HepG2 (cell line): ENCODE measurements around the gene RAB15. TPM values are rescaled to one million over a fixed set of nuclear protein-coding genes. Genes with fewer than 3 reads are reported as not detected.
A peak's percentile ranks its signal among the peaks of the same experiment; 100 is the strongest.

ENCODE experiments used
- BCL6 ChIP-seq: IDR thresholded peaks from 2 replicates; pipeline ENCODE4 v1.6.1; 2016; ENCODE audit warnings: missing genetic modification reagents, missing compliant biosample characterization
- KLF11 ChIP-seq: IDR thresholded peaks from 2 replicates; pipeline ENCODE4 v1.6.1; 2016; ENCODE audit warnings: missing compliant biosample characterization
- MED8 ChIP-seq: sonication (generic); formaldehyde crosslinking; IDR thresholded peaks from 2 replicates; pipeline ENCODE4 v1.8.1; 2023; ENCODE audit warnings: mild to moderate bottlenecking, missing genetic modification reagents; ENCODE audit not compliant: insufficient replicate concordance
- PAF1 ChIP-seq: IDR thresholded peaks from 2 replicates; pipeline ENCODE4 v1.6.1; 2016; ENCODE audit warnings: missing genetic modification reagents, missing compliant biosample characterization
- POGZ ChIP-seq: sonication (generic); formaldehyde crosslinking; IDR thresholded peaks from 2 replicates; pipeline ENCODE4 v1.4.0; 2020; ENCODE audit warnings: mild to moderate bottlenecking, missing genetic modification reagents
- POLR2A ChIP-seq, 2 experiments: IDR thresholded peaks; 2 replicates each; pipeline ENCODE4 v1.6.1; 2011; ENCODE audit warnings: low read depth in 2 of 2, low read length in 2 of 2, mild to moderate bottlenecking in 1 of 2, moderate library complexity in 1 of 2; ENCODE audit not compliant: insufficient read depth in 1 of 2
- SMAD3 ChIP-seq: sonication (generic); formaldehyde crosslinking; IDR thresholded peaks from 2 replicates; pipeline ENCODE4 v1.4.0; 2020; ENCODE audit warnings: missing genetic modification reagents
- SNAPC2 ChIP-seq: sonication (generic); formaldehyde crosslinking; IDR thresholded peaks from 2 replicates; pipeline ENCODE4 v1.8.1; 2022; ENCODE audit warnings: mild to moderate bottlenecking, missing genetic modification reagents
- YEATS2 ChIP-seq: sonication (generic); formaldehyde crosslinking; IDR thresholded peaks from 2 replicates; pipeline ENCODE4 v1.4.0; 2020; ENCODE audit warnings: missing genetic modification reagents, borderline replicate concordance
- ZNF101 ChIP-seq: sonication (generic); formaldehyde crosslinking; IDR thresholded peaks from 2 replicates; pipeline ENCODE4 v1.4.0; 2020; ENCODE audit warnings: mild to moderate bottlenecking, low read depth, missing genetic modification reagents, borderline replicate concordance
- ZNF724P ChIP-seq: sonication (generic); formaldehyde crosslinking; IDR thresholded peaks from 2 replicates; pipeline ENCODE4 v1.8.0; 2022; ENCODE audit warnings: missing genetic modification reagents, borderline replicate concordance
- ZNF883 ChIP-seq: sonication (generic); formaldehyde crosslinking; IDR thresholded peaks from 2 replicates; pipeline ENCODE4 v1.5.1; 2020; ENCODE audit warnings: mild to moderate bottlenecking, missing genetic modification reagents; ENCODE audit errors: not compliant biosample characterization
- polyA plus RNA-seq, 8 experiments: library from polyadenylated mRNA; depleted of rRNA in 3 of 8; stranded (reverse) in 7 of 8; unstranded in 1 of 8; fragments of >200 nt; fragmentation: Illumina TruSeq in 4 of 8; extraction: Trizol in 4 of 8; gene quantifications; 2 replicates each; pipeline versions ENCODE4 v1.2.1 to v1.2.3, GENCODE V29; 2011 to 2016; ENCODE audit warnings: low read depth in 4 of 8, missing spikeins in 1 of 8, mixed read lengths in 1 of 8; ENCODE audit not compliant: insufficient read depth in 1 of 8
- total RNA-seq, 5 experiments: library from RNA; depleted of rRNA; stranded (reverse); fragments of >200 nt; fragmentation: Illumina TruSeq; extraction: Trizol; gene quantifications; 2 replicates each; pipeline ENCODE4 v1.2.3, GENCODE V29; 2016; ENCODE audit warnings: low read depth in 1 of 5
- TF ChIP-seq, protein P1 (sequence below): sonication (generic); formaldehyde crosslinking; IDR thresholded peaks from 2 replicates; pipeline ENCODE4 v1.5.0; 2020; ENCODE audit warnings: mild to moderate bottlenecking, missing genetic modification reagents, borderline replicate concordance
- TF ChIP-seq, protein P2 (sequence below): sonication (generic); formaldehyde crosslinking; IDR thresholded peaks from 2 replicates; pipeline ENCODE4 v1.5.1; 2020; ENCODE audit warnings: mild to moderate bottlenecking, missing genetic modification reagents, moderate library complexity
- TF ChIP-seq, protein P3 (sequence below): sonication (generic); formaldehyde crosslinking; IDR thresholded peaks from 2 replicates; pipeline ENCODE4 v1.5.1; 2020; ENCODE audit warnings: missing genetic modification reagents, mild to moderate bottlenecking, borderline replicate concordance
- TF ChIP-seq, protein P4 (sequence below): sonication (generic); formaldehyde crosslinking; IDR thresholded peaks from 2 replicates; pipeline ENCODE4 v1.4.0; 2020; ENCODE audit warnings: low read depth, mild to moderate bottlenecking, missing genetic modification reagents
- TF ChIP-seq, protein P5 (sequence below): sonication (generic); formaldehyde crosslinking; IDR thresholded peaks from 2 replicates; pipeline ENCODE4 v1.4.0; 2020; ENCODE audit warnings: missing genetic modification reagents
- TF ChIP-seq, protein P6 (sequence below): sonication (generic); formaldehyde crosslinking; IDR thresholded peaks from 2 replicates; pipeline ENCODE4 v1.5.1; 2020; ENCODE audit warnings: missing genetic modification reagents, mild to moderate bottlenecking, borderline replicate concordance

Gene RAB15
- total and polyA plus RNA-seq, 2 of the 13 experiments (the other 11 are each of a cell fraction or from before 2014, with no cell fraction given): 7.4 to 18.5 TPM

DNA sequence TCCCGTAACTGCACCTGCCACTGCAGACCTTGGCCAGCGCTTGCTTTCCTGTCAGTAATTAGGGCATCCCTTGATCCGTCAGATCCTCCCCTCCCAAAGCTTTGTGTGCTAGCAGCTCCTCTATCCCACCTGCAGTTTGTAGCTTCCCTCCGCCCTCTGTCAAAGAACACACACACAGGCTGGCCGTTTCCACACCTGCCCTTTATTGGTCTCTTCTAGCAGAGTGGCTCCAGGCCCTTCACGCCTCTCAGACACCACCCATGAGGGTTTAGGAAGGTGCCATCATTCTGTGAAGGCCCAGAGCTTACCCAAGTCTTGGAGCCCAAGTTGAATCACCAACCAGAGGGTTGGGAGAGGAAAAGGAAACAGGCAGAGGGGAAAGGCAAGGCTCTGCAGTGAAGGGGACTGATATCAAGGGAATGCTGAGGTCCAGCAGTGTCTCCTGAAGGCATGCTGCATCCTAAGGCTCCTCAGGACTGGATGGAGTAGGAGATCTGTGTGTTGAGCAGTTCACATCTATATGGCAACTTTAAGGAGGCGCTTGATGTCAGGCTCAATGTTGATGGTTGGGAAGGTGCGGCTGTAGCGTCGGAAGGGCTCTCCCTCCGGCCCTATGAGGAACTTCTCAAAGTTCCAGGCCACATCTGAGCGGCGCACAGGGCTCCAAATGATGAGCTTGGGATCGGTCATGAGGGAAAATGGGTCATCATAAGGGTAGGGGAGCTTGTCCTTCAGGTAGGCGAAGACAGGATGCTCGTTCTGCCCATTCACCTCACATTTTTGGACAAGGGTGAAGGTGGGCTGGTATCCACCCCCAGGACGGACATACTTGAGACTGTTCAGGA, 32.9 kb downstream of the RAB15 start (continued):
- TF ChIP-seq, protein P1, sequence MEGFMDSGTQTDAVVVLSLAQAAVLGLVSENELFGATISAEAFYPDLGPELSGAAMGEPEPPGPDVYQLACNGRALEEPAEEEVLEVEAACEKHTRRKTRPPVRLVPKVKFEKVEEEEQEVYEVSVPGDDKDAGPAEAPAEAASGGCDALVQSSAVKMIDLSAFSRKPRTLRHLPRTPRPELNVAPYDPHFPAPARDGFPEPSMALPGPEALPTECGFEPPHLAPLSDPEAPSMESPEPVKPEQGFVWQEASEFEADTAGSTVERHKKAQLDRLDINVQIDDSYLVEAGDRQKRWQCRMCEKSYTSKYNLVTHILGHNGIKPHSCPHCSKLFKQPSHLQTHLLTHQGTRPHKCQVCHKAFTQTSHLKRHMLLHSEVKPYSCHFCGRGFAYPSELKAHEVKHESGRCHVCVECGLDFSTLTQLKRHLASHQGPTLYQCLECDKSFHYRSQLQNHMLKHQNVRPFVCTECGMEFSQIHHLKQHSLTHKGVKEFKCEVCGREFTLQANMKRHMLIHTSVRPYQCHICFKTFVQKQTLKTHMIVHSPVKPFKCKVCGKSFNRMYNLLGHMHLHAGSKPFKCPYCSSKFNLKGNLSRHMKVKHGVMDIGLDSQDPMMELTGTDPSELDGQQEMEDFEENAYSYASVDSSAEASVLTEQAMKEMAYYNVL (CRISPR knock-in tag): peak; percentile 70
- 0 out of 2 replicates have a peak, but pooled peaks have one; percentile 8 for TF ChIP-seq YEATS2 (CRISPR knock-in tag)
- no peak for TF ChIP-seq POGZ (CRISPR knock-in tag)
- TF ChIP-seq KLF11 (CRISPR knock-in tag): no peak
- TF ChIP-seq, protein P2, sequence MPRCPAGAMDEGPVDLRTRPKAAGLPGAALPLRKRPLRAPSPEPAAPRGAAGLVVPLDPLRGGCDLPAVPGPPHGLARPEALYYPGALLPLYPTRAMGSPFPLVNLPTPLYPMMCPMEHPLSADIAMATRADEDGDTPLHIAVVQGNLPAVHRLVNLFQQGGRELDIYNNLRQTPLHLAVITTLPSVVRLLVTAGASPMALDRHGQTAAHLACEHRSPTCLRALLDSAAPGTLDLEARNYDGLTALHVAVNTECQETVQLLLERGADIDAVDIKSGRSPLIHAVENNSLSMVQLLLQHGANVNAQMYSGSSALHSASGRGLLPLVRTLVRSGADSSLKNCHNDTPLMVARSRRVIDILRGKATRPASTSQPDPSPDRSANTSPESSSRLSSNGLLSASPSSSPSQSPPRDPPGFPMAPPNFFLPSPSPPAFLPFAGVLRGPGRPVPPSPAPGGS (CRISPR knock-in tag): 0 out of 2 replicates have a peak, but pooled peaks have one; percentile 28
- TF ChIP-seq, protein P3, sequence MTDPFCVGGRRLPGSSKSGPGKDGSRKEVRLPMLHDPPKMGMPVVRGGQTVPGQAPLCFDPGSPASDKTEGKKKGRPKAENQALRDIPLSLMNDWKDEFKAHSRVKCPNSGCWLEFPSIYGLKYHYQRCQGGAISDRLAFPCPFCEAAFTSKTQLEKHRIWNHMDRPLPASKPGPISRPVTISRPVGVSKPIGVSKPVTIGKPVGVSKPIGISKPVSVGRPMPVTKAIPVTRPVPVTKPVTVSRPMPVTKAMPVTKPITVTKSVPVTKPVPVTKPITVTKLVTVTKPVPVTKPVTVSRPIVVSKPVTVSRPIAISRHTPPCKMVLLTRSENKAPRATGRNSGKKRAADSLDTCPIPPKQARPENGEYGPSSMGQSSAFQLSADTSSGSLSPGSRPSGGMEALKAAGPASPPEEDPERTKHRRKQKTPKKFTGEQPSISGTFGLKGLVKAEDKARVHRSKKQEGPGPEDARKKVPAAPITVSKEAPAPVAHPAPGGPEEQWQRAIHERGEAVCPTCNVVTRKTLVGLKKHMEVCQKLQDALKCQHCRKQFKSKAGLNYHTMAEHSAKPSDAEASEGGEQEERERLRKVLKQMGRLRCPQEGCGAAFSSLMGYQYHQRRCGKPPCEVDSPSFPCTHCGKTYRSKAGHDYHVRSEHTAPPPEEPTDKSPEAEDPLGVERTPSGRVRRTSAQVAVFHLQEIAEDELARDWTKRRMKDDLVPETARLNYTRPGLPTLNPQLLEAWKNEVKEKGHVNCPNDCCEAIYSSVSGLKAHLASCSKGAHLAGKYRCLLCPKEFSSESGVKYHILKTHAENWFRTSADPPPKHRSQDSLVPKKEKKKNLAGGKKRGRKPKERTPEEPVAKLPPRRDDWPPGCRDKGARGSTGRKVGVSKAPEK (CRISPR knock-in tag): peak; percentile 77; the same call in 1 of the 2 replicates
- TF ChIP-seq, protein P4, sequence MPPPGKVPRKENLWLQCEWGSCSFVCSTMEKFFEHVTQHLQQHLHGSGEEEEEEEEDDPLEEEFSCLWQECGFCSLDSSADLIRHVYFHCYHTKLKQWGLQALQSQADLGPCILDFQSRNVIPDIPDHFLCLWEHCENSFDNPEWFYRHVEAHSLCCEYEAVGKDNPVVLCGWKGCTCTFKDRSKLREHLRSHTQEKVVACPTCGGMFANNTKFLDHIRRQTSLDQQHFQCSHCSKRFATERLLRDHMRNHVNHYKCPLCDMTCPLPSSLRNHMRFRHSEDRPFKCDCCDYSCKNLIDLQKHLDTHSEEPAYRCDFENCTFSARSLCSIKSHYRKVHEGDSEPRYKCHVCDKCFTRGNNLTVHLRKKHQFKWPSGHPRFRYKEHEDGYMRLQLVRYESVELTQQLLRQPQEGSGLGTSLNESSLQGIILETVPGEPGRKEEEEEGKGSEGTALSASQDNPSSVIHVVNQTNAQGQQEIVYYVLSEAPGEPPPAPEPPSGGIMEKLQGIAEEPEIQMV: no peak
- TF ChIP-seq ZNF101 (CRISPR knock-in tag): no peak
- TF ChIP-seq, protein P5, sequence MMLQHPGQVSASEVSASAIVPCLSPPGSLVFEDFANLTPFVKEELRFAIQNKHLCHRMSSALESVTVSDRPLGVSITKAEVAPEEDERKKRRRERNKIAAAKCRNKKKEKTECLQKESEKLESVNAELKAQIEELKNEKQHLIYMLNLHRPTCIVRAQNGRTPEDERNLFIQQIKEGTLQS (CRISPR knock-in tag): no peak
- TF ChIP-seq ZNF883 (CRISPR knock-in tag): no peak
- no peak for TF ChIP-seq SNAPC2 (CRISPR knock-in tag)
- TF ChIP-seq, protein P6, sequence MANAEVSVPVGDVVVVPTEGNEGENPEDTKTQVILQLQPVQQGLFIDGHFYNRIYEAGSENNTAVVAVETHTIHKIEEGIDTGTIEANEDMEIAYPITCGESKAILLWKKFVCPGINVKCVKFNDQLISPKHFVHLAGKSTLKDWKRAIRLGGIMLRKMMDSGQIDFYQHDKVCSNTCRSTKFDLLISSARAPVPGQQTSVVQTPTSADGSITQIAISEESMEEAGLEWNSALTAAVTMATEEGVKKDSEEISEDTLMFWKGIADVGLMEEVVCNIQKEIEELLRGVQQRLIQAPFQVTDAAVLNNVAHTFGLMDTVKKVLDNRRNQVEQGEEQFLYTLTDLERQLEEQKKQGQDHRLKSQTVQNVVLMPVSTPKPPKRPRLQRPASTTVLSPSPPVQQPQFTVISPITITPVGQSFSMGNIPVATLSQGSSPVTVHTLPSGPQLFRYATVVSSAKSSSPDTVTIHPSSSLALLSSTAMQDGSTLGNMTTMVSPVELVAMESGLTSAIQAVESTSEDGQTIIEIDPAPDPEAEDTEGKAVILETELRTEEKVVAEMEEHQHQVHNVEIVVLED (CRISPR knock-in tag): no peak
- TF ChIP-seq ZNF724P (CRISPR knock-in tag): no peak
- TF ChIP-seq MED8 (CRISPR knock-in tag): no peak
- no peak; the same call in 1 of the 2 replicates for TF ChIP-seq SMAD3 (CRISPR knock-in tag)
- no peak for TF ChIP-seq PAF1 (CRISPR knock-in tag)
- TF ChIP-seq POLR2A (IDR thresholded peaks at IDR 0.05; ENCODE audit: insufficient read depth in 1 of 2, low read depth in 2 of 2, low read length in 2 of 2): peak in 1 of 2 experiments; percentile 31; a peak in 1 of 4 replicates
- TF ChIP-seq BCL6: no peak
